KOPT-K1 (cell line): Measurements from ENCODE around the gene DOCK4.

ENCODE experiments used
- H3K27ac ChIP-seq: fragments of 200-600 bp; sonication (generic); 2 replicates; pipeline ENCODE4 v1.5.1; 2016; ENCODE audit warnings: antibody characterized with exemption, mild to moderate bottlenecking, low read depth, low read length; ENCODE audit not compliant: poor library complexity, severe bottlenecking
- H3K36me3 ChIP-seq: fragments of 200-600 bp; sonication (generic); 2 replicates; pipeline ENCODE4 v1.5.1; 2017; ENCODE audit warnings: antibody characterized with exemption, mild to moderate bottlenecking, low read length, moderate library complexity; ENCODE audit not compliant: insufficient read depth
- H3K9me3 ChIP-seq: fragments of 200-600 bp; sonication (generic); 2 replicates; pipeline ENCODE4 v1.5.1; 2017; ENCODE audit warnings: antibody characterized with exemption, low read length, mild to moderate bottlenecking; ENCODE audit not compliant: insufficient read depth, poor library complexity, severe bottlenecking

DOCK4 gene

DNA sequence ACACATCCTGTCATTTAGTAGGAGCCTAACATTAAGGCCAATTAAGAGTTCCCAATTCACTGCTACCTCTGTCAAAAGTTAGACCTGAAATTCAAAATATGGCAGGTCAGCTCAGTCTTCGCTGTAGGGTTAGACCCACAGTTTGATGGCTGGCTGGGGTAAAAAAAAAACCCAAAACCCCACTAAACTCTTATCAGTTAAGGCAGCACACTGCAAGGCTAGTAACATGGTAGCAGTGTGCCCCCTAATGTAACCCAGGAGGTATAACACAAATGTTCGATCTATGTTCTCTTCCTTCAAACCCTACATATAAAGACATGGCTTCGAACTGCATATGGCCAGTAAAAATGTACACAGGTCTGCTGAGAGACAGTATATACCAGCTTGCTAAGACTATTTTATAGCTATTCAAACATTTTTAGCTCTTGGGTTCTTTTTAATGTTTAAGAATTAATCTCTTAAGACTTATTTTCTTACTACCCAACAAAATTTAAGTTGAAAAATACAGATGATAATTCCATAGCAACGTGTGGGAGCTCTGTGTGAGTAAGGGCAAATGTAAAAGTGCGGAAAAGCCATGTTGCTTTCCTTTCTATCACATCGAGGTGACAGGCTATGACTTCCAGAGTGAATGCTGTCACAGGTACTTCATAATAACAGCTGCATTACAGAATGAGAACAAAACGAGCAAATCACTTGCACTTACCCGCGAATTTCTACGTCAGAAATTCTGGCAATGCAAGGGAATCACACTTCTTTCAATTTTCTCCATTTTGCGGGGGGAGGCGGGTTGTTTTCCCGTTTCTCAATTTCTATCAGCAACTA, 475.5 kb downstream of the DOCK4 start:
- no peak overlapping the region for H3K27ac ChIP-seq
- H3K9me3 ChIP-seq: no peaks in the 10 kb centered on the region
- H3K36me3 ChIP-seq: no peaks in the 10 kb centered on the region

DNA sequence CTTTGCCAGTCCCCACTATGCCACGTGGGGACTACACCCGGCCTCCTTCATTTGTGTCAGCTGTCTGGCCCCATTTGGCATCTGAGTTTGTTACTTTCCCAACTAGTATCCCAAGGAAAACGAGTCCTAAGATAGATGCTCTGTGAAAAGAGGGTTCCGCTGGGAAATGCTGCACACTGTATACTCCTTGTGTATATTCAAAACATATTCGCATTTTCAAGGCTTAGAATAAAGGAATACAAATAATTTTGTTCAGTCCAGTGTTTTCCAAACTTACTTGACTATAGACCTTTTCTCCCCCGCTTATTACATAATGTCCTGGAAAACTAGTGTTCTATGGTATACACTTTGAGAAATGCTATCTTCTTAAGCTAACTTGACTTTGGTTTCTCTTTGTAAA, 476.1 kb downstream of the DOCK4 start:
- H3K9me3 ChIP-seq: no peaks in the 10 kb centered on the region
- H3K36me3 ChIP-seq: no peaks in the 10 kb centered on the region
- H3K27ac ChIP-seq: no peak overlapping the region

DNA sequence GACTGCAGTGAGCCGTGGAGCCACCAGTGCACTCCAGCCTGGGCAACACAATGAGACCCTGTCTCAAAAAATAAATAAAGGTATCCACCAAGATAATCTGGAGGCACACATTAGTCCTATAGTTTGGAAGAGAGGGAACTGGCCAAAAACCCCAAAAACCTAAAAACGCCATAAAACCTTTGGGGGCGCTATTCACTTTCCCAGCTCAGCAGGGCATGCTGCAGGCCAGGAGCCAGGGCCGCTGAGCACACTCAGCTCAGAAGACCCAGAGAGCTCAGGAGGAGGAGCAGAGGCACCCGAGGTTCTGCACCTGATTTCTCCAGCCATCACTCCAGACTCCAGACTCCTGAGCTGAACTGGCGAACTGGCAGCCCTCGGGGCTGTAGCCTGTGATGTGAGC, 476.7 kb downstream of the DOCK4 start:
- Histone ChIP-seq H3K36me3 (no peaks in the 10 kb centered on the region), H3K9me3 (no peaks in the 10 kb centered on the region), H3K27ac (no peak overlapping the region)

DNA sequence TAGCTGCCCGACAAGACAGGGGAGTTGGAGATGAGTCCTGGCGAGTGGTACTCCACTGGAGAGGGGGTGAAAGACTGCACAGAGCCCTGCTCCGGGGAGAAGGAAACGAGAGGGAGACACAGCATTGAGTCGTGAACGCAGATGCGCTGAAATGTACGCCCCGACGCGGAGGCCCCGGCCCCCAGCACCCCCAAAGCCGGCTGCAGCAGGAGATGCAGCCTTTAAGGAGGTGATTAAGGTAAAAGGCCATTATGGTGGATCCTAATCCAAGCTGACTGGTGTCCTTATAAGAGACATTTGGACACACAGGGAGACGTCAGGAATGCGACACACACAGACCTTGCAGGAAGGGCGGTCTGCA, 477.6 kb downstream of the DOCK4 start:
- H3K27ac ChIP-seq: no peak overlapping the region
- H3K9me3 ChIP-seq: no peaks in the 10 kb centered on the region
- no peaks in the 10 kb centered on the region for H3K36me3 ChIP-seq

DNA sequence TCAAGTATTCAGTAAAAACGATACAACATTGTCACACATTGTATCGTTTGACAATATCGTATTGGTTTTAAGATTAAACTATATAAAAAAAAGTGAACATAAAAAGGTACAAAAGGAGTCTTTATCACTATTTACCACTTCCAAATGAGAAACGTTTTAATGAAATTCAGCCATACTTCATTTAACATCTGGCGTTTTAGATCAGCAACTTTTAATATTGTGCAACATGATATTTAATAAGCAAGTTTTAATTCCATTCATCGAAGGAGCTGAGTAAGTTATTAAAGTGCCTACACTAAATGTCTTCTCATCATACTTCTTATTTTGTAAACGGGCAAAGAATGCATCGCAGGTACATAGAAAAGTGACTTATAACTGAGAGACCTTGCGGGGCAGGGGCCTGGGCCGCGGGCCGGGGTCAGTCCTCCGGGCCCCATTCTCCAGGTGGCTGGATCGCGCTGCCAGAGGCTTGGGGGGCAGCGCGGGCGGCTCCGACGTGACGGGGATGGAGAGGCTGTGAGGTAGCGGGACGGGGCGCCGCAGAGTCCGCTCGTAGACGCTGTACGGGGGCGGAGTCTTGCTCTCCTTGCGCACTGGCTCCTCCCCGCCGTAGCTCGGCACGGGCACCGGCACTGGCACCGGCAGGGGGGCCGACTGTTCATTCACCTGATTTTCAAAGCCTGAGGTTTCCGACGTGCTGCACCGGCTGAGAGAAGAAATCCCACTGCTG, 478.1 kb downstream of the DOCK4 start:
- no peaks in the 10 kb centered on the region for H3K9me3 ChIP-seq
- H3K36me3 ChIP-seq: no peaks in the 10 kb centered on the region
- no peak overlapping the region for H3K27ac ChIP-seq

DNA sequence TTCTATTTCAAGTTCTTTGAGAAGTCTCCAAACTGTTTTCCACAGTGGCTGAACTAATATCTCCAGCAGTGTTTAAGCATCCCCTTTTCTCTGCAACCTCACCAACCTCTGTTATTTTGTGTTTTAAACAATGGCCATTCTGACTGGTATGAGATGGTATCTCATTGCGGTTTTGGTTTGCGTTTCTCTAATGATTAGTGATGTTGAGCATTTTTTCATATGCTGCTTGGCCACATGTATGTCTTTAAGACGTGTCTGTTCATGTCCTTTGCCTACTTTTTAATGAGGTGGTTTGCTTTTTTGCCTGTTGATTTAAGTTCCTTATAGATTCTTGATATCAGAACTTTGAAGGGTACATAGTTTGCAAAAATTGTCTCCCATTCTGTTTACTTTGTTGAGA, 487.3 kb downstream of the DOCK4 start:
- Histone ChIP-seq H3K9me3 (no peaks in the 10 kb centered on the region), H3K36me3 (no peaks in the 10 kb centered on the region), H3K27ac (no peak overlapping the region)

DNA sequence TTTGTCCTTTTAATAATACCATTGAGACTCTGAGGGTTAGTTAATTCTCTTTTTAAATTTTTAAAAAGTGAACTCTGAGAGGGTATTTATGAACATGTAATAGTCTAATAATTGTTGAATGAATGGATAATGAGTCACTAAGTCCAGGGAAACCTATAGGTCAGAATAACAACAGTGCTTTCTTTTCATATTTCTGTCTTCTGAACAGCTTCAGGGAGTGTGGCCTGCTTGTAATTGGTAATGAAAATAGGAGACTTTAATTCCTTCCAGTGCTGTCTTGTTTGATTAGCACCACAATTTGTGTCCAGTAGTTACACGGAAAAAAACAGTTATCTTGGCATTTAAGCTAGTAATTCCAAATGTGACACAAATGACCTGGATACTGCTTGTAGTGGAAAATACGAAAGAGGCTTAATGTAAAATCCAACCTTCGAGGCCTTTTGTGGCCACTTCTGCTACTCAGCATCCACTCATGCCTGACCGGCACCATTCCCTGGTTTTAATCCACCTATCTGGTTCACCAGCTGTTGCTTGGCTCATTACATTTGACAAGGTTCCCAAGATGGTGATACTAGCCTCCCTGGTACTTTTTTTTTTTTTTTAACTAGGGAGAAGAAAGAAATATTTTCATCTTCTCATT, 494.7 kb downstream of the DOCK4 start:
- Histone ChIP-seq H3K9me3 (no peaks in the 10 kb centered on the region), H3K36me3 (no peaks in the 10 kb centered on the region), H3K27ac (no peak overlapping the region)

DNA sequence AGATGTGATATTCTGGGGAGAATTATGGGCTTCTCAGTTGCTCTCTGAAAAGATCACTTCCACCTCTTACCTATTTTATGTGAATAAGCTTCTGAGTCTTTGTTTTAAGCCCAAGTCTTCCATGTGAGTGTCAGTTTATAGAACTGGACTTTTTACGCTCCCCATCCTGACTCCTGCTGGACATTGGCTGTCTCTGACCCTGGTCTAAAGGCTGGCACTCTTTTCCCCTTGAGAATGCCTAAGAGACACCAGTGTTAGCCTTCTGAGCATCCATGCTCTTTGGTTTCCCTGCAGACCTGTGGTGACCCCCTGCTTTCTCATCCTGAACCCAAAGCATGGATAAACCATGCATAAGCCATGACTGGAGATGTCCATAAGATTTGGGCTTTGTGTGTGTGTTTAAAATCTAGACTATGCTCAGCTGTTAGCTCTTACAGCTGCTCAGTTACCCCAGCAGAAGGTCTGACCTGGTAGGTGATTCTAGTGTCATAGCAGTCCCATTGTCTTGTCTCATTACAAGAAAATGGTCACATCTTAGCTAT, 495.3 kb downstream of the DOCK4 start:
- Histone ChIP-seq H3K27ac (no peak overlapping the region), H3K9me3 (no peaks in the 10 kb centered on the region), H3K36me3 (no peaks in the 10 kb centered on the region)

DNA sequence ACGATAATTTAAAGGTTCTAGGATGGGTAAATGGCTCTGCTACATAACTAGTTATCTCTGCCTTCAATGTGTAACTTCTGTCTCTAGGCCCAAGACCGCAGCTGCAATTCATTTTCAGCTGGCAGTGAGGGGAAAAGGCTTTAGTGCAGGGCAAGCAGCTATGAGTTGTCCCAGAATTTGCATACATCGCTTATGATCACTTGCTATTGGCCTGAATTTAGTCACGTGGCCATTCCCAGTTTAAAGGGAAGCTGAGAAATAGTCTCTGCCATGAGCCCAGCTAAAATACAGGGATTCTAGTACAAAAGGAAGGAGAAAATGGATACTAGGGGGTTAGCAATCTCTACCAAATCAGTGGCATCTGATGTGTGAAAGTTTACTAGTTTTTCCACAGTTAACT, 498.1 kb downstream of the DOCK4 start:
- Histone ChIP-seq H3K27ac (no peak overlapping the region), H3K9me3 (no peaks in the 10 kb centered on the region), H3K36me3 (no peaks in the 10 kb centered on the region)

DNA sequence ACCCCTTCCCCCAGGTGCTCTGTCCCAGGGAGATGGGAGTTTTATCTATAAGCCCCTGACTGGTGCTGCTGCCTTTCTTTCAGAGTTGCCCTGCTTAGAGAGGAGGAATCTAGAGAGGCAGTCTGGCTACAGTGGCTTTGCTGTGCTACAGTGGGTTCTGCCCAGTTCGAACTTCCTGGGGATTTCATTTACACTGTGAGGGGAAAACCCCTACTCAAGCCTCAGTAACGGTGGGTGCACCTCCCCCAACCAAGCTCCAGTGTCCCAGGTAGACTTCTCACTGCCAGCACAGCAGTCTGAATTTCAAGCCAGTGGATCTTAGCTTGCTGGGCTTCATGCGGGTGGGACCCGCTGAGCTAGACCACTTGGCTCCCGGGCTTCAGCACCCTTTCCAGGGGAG, 500.4 kb downstream of the DOCK4 start:
- Histone ChIP-seq H3K36me3 (no peaks in the 10 kb centered on the region), H3K9me3 (no peaks in the 10 kb centered on the region), H3K27ac (no peak overlapping the region)

DNA sequence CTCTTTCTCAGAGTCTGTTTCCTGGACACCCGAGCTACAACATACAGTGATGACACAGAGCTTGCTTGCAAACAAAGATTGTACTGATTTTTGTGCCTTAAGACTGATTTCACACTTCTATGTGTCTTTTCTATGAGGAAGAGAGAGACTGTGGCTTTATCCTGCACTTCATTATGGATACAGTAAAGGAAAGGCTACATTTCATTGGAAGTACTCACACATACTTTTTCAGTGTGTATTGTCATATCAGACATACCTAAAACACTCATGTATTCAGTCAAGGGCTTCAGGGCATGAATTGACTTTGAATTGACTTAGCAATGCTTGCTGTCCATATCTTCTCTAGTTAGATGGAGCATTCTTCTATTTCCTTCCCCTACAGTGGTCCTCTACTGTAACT, 508.4 kb downstream of the DOCK4 start:
- Histone ChIP-seq H3K27ac (no peak overlapping the region), H3K36me3 (no peaks in the 10 kb centered on the region), H3K9me3 (no peaks in the 10 kb centered on the region)

DNA sequence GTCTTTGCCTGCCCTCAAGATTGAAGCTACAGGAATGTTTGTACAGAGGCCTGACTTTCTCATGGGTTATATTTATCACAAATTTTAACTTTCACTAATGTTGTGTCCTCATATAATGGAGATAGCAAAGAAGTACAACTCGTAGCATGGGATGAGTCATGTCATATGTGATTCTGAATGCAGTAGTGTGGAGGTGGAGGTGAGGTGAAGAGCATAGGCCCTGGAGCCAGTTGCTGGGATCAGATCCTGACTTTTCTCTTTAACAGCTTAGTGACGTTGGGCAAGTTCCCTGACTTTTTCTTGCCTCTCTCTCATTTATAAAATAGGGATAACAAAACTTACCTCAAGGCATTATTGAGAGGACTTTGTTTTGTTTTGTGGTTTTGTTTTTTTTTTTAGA, 511.8 kb downstream of the DOCK4 start:
- no peaks in the 10 kb centered on the region for H3K36me3 ChIP-seq
- H3K9me3 ChIP-seq: no peaks in the 10 kb centered on the region
- no peak overlapping the region for H3K27ac ChIP-seq

DNA sequence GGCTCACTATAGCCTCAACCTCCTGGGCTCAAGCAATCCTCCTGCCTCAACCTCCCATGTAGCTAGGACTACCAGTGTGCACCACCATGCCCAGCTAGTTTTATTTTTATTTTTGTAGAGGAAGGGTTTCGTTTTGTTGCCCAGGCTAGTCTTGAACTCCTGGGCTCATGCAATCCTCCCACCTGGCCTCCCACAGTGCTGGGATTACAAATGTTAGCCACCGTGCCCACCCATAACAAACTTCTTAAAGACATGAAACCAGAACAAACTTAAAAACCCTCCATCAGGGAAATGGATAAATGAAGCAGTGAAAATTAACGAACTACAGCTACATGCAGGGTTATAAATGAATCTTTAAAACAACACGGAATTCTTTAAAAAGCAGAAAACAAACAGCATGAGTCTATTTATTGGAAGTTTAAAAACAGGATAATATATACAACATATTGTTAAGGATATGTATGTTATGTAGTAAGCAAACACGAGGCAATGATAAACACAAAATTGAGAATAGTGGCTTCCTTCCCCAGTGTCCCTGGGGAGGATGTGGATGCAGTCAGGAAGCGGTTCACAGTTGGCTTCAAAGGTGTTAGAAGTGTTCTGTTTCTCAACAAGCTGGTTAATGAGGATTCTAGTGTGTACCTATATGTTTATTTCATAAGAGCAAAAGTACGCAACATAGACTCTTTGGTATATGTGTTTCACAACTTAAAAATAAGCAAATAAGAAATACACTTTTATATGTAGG, 515.7 kb downstream of the DOCK4 start:
- no peak overlapping the region for H3K27ac ChIP-seq
- no peaks in the 10 kb centered on the region for H3K36me3 ChIP-seq
- H3K9me3 ChIP-seq: no peaks in the 10 kb centered on the region

DNA sequence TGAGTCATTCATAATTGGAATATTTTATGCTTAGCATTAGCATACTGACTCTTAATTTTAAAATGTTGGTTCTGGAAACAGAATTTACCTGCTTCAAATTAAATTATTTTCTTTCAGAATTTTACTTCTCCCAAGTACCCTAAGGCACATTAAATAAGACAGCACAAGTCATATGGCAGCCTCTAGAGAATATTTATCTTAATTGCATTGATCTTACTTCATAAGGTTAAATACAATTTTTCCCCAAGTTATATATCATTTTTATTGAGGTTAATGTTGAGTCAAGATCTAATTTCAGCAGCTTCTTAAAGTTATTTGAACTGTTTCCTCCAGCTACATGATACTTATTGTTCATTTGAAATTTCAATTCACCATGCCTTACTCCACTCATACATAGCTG, 520.9 kb downstream of the DOCK4 start:
- Histone ChIP-seq H3K27ac (no peak overlapping the region), H3K9me3 (no peaks in the 10 kb centered on the region), H3K36me3 (no peaks in the 10 kb centered on the region)
